Limb (tissue), 2 donors: ENCODE data around the gene NFATC1.

Experiments
- DNase-seq, 2 donors: peaks; one replicate each; pipeline ENCODE4 v3.0.0-alpha.2; 2016; ENCODE audit errors: extremely low spot score in 2 of 2

NFATC1 gene

GRCh38 chr18:79519751-79520477 lies 124.2 kb downstream of the NFATC1 start:
- peak in 1 of 2 donors; percentile 50 for DNase-seq

GRCh38 chr18:79520478-79521390 lies 125.0 kb downstream of the NFATC1 start:
- DNase-seq: peak in 1 of 2 donors; percentile 26

- peak in 1 of 2 donors; percentile 23 for DNase-seq
Measured at GRCh38 chr18:79521416-79522205, 125.9 kb downstream of the NFATC1 start.

GRCh38 chr18:79522451-79523205 lies 126.9 kb downstream of the NFATC1 start:
- DNase-seq: peak in 1 of 2 donors; percentile 27

- DNase-seq: peak in 1 of 2 donors; percentile 9
Measured at GRCh38 chr18:79523206-79523735, 127.5 kb downstream of the NFATC1 start.

- no peak for DNase-seq
Measured at GRCh38 chr18:79523736-79524180, 128.0 kb downstream of the NFATC1 start.

- DNase-seq: peak in 1 of 2 donors; percentile 25
Measured at GRCh38 chr18:79524181-79525078, 128.7 kb downstream of the NFATC1 start.

GRCh38 chr18:79525556-79526467 lies 130.1 kb downstream of the NFATC1 start:
- peak in 1 of 2 donors; percentile 71 for DNase-seq

GRCh38 chr18:79526468-79527460 lies 131.0 kb downstream of the NFATC1 start:
- DNase-seq: no peak

- DNase-seq: no peak
Measured at GRCh38 chr18:79527656-79528315, 132.1 kb downstream of the NFATC1 start.

GRCh38 chr18:79528316-79528695 lies 132.6 kb downstream of the NFATC1 start:
- DNase-seq: no peak

- DNase-seq: peak; percentile 77 to 87
Measured at GRCh38 chr18:79528846-79529245, 133.1 kb downstream of the NFATC1 start.

GRCh38 chr18:79529296-79529695 lies 133.6 kb downstream of the NFATC1 start:
- DNase-seq: no peak

- DNase-seq: no peak
Measured at GRCh38 chr18:79529991-79530390, 134.3 kb downstream of the NFATC1 start.

- no peak for DNase-seq
Measured at GRCh38 chr18:79530821-79531220, 135.1 kb downstream of the NFATC1 start.

- no peak for DNase-seq
Measured at GRCh38 chr18:79531386-79531785, 135.7 kb downstream of the NFATC1 start.

GRCh38 chr18:79531926-79532312 lies 136.2 kb downstream of the NFATC1 start:
- DNase-seq: no peak
